IPS-NIHi7 (cell line): ENCODE measurements around the gene UPB1.

ENCODE experiments used
- DNase-seq: peaks from one replicate; pipeline ENCODE4 v3.0.0; 2012; ENCODE audit warnings: mixed read lengths; ENCODE audit errors: extremely low spot score

UPB1 gene

GRCh38 chr22:24494528-24495364 lies at the start of gene UPB1:
TSS of gene UPB1 (plus strand) at chr22:24495332. CDS start at chr22:24495404, 72 bp downstream.
- peak; percentile 46 for DNase-seq

GRCh38 chr22:24445481-24446259 lies 49.5 kb upstream of the UPB1 start:
- peak; percentile 59 for DNase-seq

GRCh38 chr22:24446260-24446611 lies 48.9 kb upstream of the UPB1 start:
- no peak for DNase-seq

GRCh38 chr22:24450610-24451009 lies 44.5 kb upstream of the UPB1 start:
- no peak for DNase-seq

- no peak for DNase-seq
Measured at GRCh38 chr22:24451162-24451561, 44.0 kb upstream of the UPB1 start.

- DNase-seq = no peak
Measured at GRCh38 chr22:24453853-24454252, 41.3 kb upstream of the UPB1 start.

- no peak for DNase-seq
Measured at GRCh38 chr22:24455039-24455438, 40.1 kb upstream of the UPB1 start.

GRCh38 chr22:24455751-24456426 lies 39.2 kb upstream of the UPB1 start:
- no peak for DNase-seq

GRCh38 chr22:24457894-24458420 lies 37.2 kb upstream of the UPB1 start:
- DNase-seq = no peak

- DNase-seq = no peak
Measured at GRCh38 chr22:24459911-24460310, 35.2 kb upstream of the UPB1 start.

GRCh38 chr22:24460418-24461089 lies 34.6 kb upstream of the UPB1 start:
- DNase-seq = no peak

- no peak for DNase-seq
Measured at GRCh38 chr22:24463071-24463760, 31.9 kb upstream of the UPB1 start.

- no peak for DNase-seq
Measured at GRCh38 chr22:24465566-24465965, 29.6 kb upstream of the UPB1 start.

- DNase-seq = no peak
Measured at GRCh38 chr22:24465975-24466374, 29.2 kb upstream of the UPB1 start.

- no peak for DNase-seq
Measured at GRCh38 chr22:24466716-24467328, 28.3 kb upstream of the UPB1 start.

- no peak for DNase-seq
Measured at GRCh38 chr22:24467340-24467739, 27.8 kb upstream of the UPB1 start.

GRCh38 chr22:24471570-24471969 lies 23.6 kb upstream of the UPB1 start:
- no peak for DNase-seq

GRCh38 chr22:24473284-24473683 lies 21.8 kb upstream of the UPB1 start:
- DNase-seq = no peak

GRCh38 chr22:24474221-24474620 lies 20.9 kb upstream of the UPB1 start:
- peak; percentile 19 for DNase-seq

- DNase-seq = no peak
Measured at GRCh38 chr22:24474649-24475255, 20.4 kb upstream of the UPB1 start.
